GM23338 (cell line): Measurements from ENCODE around the gene MBNL1. TPM values are rescaled to one million over a fixed set of nuclear protein-coding genes. Genes with fewer than 3 reads are reported as not detected.

Experiments used
- ATAC-seq: fragments of 200-7000 bp; cut with Tn5 transposase; 3 replicates; pipeline ENCODE4 v1.9.1; 2020
- DNase-seq: peaks from one replicate; pipeline ENCODE4 v3.0.0-alpha.2; 2015; ENCODE audit warnings: low spot score
- H2AFZ ChIP-seq: fragments of 200-600 bp; sonication (generic); 2 replicates; pipeline ENCODE4 v1.8.0; 2016; ENCODE audit warnings: antibody characterized with exemption, mild to moderate bottlenecking, moderate library complexity
- H3F3A ChIP-seq: fragments of 200-600 bp; sonication (generic); replicated peaks from 2 replicates; pipeline ENCODE4 v1.8.0; 2017; ENCODE audit warnings: antibody characterized with exemption, mixed run types, low read depth
- H3K27ac ChIP-seq: fragments of 200-600 bp; sonication (generic); 2 replicates; pipeline ENCODE4 v1.6.1; 2016; ENCODE audit warnings: low read depth
- H3K27me3 ChIP-seq: fragments of 200-600 bp; sonication (generic); 2 replicates; pipeline ENCODE4 v1.8.0; 2016; ENCODE audit warnings: mild to moderate bottlenecking, mixed run types, moderate library complexity; ENCODE audit not compliant: insufficient read depth
- H3K36me3 ChIP-seq: fragments of 200-600 bp; sonication (generic); 2 replicates; pipeline ENCODE4 v1.8.0; 2016; ENCODE audit warnings: mild to moderate bottlenecking; ENCODE audit not compliant: insufficient read depth
- H3K4me1 ChIP-seq: fragments of 200-600 bp; sonication (generic); 2 replicates; pipeline ENCODE4 v1.8.0; 2016; ENCODE audit warnings: mild to moderate bottlenecking, moderate library complexity; ENCODE audit not compliant: insufficient read depth
- H3K4me2 ChIP-seq: fragments of 200-600 bp; sonication (generic); 2 replicates; pipeline ENCODE4 v1.7.1; 2017; ENCODE audit warnings: mixed run types
- H3K4me3 ChIP-seq: fragments of 200-600 bp; sonication (generic); 2 replicates; pipeline ENCODE4 v1.6.1; 2016; ENCODE audit warnings: mixed run types
- H3K79me2 ChIP-seq: fragments of 200-600 bp; sonication (generic); replicated peaks from 2 replicates; pipeline ENCODE4 v1.8.0; 2017; ENCODE audit warnings: mild to moderate bottlenecking; ENCODE audit not compliant: insufficient read depth
- H3K9me2 ChIP-seq: fragments of 200-600 bp; sonication (generic); 2 replicates; pipeline ENCODE4 v1.8.0; 2017; ENCODE audit not compliant: insufficient read depth
- H4K20me1 ChIP-seq: fragments of 200-600 bp; sonication (generic); replicated peaks from 2 replicates; pipeline ENCODE4 v1.8.0; 2017; ENCODE audit warnings: mild to moderate bottlenecking; ENCODE audit not compliant: insufficient read depth
- H3K27ac Mint-ChIP-seq: 2 replicates; pipeline ENCODE4 v1.8.0; 2020; ENCODE audit warnings: inconsistent platforms, mild to moderate bottlenecking, moderate library complexity, mixed read lengths
- H3K27me3 Mint-ChIP-seq: 3 replicates; pipeline ENCODE4 v1.8.0; 2022; ENCODE audit warnings: low read depth, mild to moderate bottlenecking, moderate library complexity, mixed read lengths, inconsistent platforms; ENCODE audit not compliant: insufficient read depth, poor library complexity
- H3K36me3 Mint-ChIP-seq: 3 replicates; pipeline ENCODE4 v1.8.0; 2021; ENCODE audit warnings: low read depth, mild to moderate bottlenecking, inconsistent platforms, moderate library complexity, mixed read lengths
- H3K4me1 Mint-ChIP-seq: 3 replicates; pipeline ENCODE4 v1.8.0; 2020; ENCODE audit warnings: mild to moderate bottlenecking, inconsistent platforms, mixed read lengths
- H3K4me3 Mint-ChIP-seq: 3 replicates; pipeline ENCODE4 v1.8.0; 2021; ENCODE audit warnings: moderate library complexity, mild to moderate bottlenecking, inconsistent platforms, mixed read lengths
- H3K9me3 Mint-ChIP-seq: 3 replicates; pipeline ENCODE4 v1.8.0; 2020; ENCODE audit warnings: moderate library complexity, mild to moderate bottlenecking, inconsistent platforms, mixed read lengths
- CREB1 ChIP-seq: fragments of 250-450 bp; sonication (Bioruptor Pico); IDR thresholded peaks from 2 replicates; pipeline ENCODE4 v1.5.0; 2020; ENCODE audit warnings: low read depth, mild to moderate bottlenecking, moderate library complexity
- CTCF ChIP-seq, 2 experiments: fragments of 200-600 bp in 1 of 2; sonication (generic) in 1 of 2; conservative IDR thresholded peaks; 2 replicates each; pipeline versions ENCODE4 v1.5.1 to v1.6.1; 2016 to 2017; ENCODE audit warnings: antibody characterized with exemption in 2 of 2, low read depth in 2 of 2, mild to moderate bottlenecking in 2 of 2, moderate library complexity in 1 of 2
- ETS1 ChIP-seq: IDR thresholded peaks from 2 replicates; pipeline ENCODE4 v1.6.1; 2016; ENCODE audit warnings: antibody characterized with exemption
- EZH2phosphoT487 ChIP-seq: fragments of 200-600 bp; sonication (generic); IDR thresholded peaks from one replicate; pipeline ENCODE4 v1.8.1; 2018; ENCODE audit warnings: antibody characterized with exemption; ENCODE audit not compliant: unreplicated experiment
- JUNB ChIP-seq: IDR thresholded peaks from one replicate; pipeline ENCODE4 v1.6.1; 2016; ENCODE audit warnings: antibody characterized with exemption; ENCODE audit not compliant: unreplicated experiment
- REST ChIP-seq: IDR thresholded peaks from one replicate; pipeline ENCODE4 v1.6.1; 2018; ENCODE audit warnings: antibody characterized with exemption; ENCODE audit not compliant: unreplicated experiment
- STAT1 ChIP-seq: IDR thresholded peaks from one replicate; pipeline ENCODE4 v1.6.1; 2016; ENCODE audit warnings: antibody characterized with exemption; ENCODE audit not compliant: unreplicated experiment
- ZNF114 ChIP-seq: fragments of 250-450 bp; sonication (Bioruptor Pico); IDR thresholded peaks from 2 replicates; pipeline ENCODE4 v1.5.0; 2020; ENCODE audit warnings: mild to moderate bottlenecking, moderate library complexity
- ZNF462 ChIP-seq: fragments of 250-450 bp; sonication (Bioruptor Pico); IDR thresholded peaks from 2 replicates; pipeline ENCODE4 v1.5.0; 2020; ENCODE audit warnings: mild to moderate bottlenecking, moderate library complexity
- polyA plus RNA-seq: library from polyadenylated mRNA; unstranded; fragments of >200 nt; fragmentation: Nextera tagmentation; extraction: Ambion mirVana; gene quantifications from 2 replicates; pipeline ENCODE4 v1.2.1, GENCODE V29; 2016
- total RNA-seq: library from RNA; depleted of rRNA; stranded (reverse); fragments of >200 nt; shearing (Covaris generic); gene quantifications from 2 replicates; pipeline ENCODE4 v1.2.3, GENCODE V29; 2014

MBNL1 gene
- total and polyA plus RNA-seq, 2 experiments from 2014 or later, result 9.4 to 23.2 TPM

GRCh38 chr3:152292366-152292765 lies 23.6 kb downstream of the MBNL1 start:
- ATAC-seq (no peak), DNase-seq (no peak)
- Mint-ChIP-seq H3K4me1 (peaks cover 29% of the 10 kb centered on the region), H3K27ac (no peak overlapping the region), H3K4me3 (no peak overlapping the region), H3K9me3 (no peaks in the 10 kb centered on the region), H3K27me3 (no peaks in the 10 kb centered on the region), H3K36me3 (no peaks in the 10 kb centered on the region)
- Histone ChIP-seq H3K36me3 (no peaks in the 10 kb centered on the region), H4K20me1 (0 out of 2 replicates have a peak, but pooled peaks cover 2% of the 10 kb centered on the region), H3K79me2 (peaks cover 91% of the 10 kb centered on the region), H3K27me3 (no peaks in the 10 kb centered on the region), H3K4me1 (peaks cover 13% of the 10 kb centered on the region; the same call in 1 of the 2 replicates), H3K9me2 (no peaks in the 10 kb centered on the region), H3F3A (no peaks in the 10 kb centered on the region), H3K4me2 (no peak overlapping the region), H3K27ac (no peak overlapping the region), H3K4me3 (no peak overlapping the region), H2AFZ (no peak overlapping the region)
- TF ChIP-seq CREB1 (CRISPR knock-in tag) (no peak), REST (no peak), STAT1 (no peak), CTCF (conservative IDR thresholded peaks at IDR 0.05; ENCODE audit: low read depth in 2 of 2) (no peak)

- Mint-ChIP-seq H3K4me1 (peaks cover 29% of the 10 kb centered on the region), H3K27me3 (no peaks in the 10 kb centered on the region), H3K36me3 (no peaks in the 10 kb centered on the region), H3K4me3 (no peak overlapping the region), H3K27ac (no peak overlapping the region), H3K9me3 (no peaks in the 10 kb centered on the region)
- no peaks in the 10 kb centered on the region for H3K9me2 ChIP-seq
- no peak for DNase-seq
- peaks cover 20% of the 10 kb centered on the region for H3K4me1 ChIP-seq
- no peak overlapping the region for H3K27ac ChIP-seq
- H3K4me2 ChIP-seq, result no peak overlapping the region
- H3K79me2 ChIP-seq, result peaks cover 91% of the 10 kb centered on the region
- no peak overlapping the region for H2AFZ ChIP-seq
- no peaks in the 10 kb centered on the region for H3K27me3 ChIP-seq
- no peaks in the 10 kb centered on the region for H3F3A ChIP-seq
- H4K20me1 ChIP-seq, result 0 out of 2 replicates have a peak, but pooled peaks cover 2% of the 10 kb centered on the region
- ATAC-seq, result no peak
- no peak overlapping the region for H3K4me3 ChIP-seq
- no peaks in the 10 kb centered on the region for H3K36me3 ChIP-seq
- TF ChIP-seq ETS1 (no peak), JUNB (no peak), ZNF462 (CRISPR knock-in tag) (no peak), EZH2phosphoT487 (no peak), ZNF114 (CRISPR knock-in tag) (no peak)
Measured at GRCh38 chr3:152293347-152294006, 24.7 kb downstream of the MBNL1 start.
